ENCODE measurements around the gene SPIRE1.

- TF ChIP-seq CTCF (IDR thresholded peaks at IDR 0.05; ENCODE audit: low read length) = peak; percentile 98
- TF ChIP-seq EZH2 (IDR thresholded peaks at IDR 0.05; ENCODE audit: borderline replicate concordance, low read length) = no peak
Measured at GRCh38 chr18:12659904-12660605, 2.1 kb upstream of the SPIRE1 start.
